ENCODE measurements around the gene STAM.
"Not testable (repeated sequence)": the region's sequence is repeated elsewhere in the genome, so short reads cannot be mapped to it uniquely, and the experiment has no call there.

STAM gene

GRCh38 chr10:17682236-17682946 lies 38.4 kb downstream of the STAM start:
- no peak for DNase-seq

- no peak for DNase-seq
These were observed 39.6 kb downstream of the STAM start for GRCh38 chr10:17683541-17683940.

GRCh38 chr10:17684537-17684936 lies 40.6 kb downstream of the STAM start:
- DNase-seq = no peak

GRCh38 chr10:17685233-17685840 lies 41.4 kb downstream of the STAM start:
- DNase-seq = no peak

GRCh38 chr10:17687117-17687831 lies 43.3 kb downstream of the STAM start:
- DNase-seq = no peak

- no peak for DNase-seq
These were observed 45.2 kb downstream of the STAM start for GRCh38 chr10:17689137-17689536.

GRCh38 chr10:17693009-17693408 lies 49.1 kb downstream of the STAM start:
- no peak for DNase-seq

- DNase-seq = no peak
These were observed 54.7 kb downstream of the STAM start for GRCh38 chr10:17698696-17699095.

GRCh38 chr10:17701301-17701700 lies 57.4 kb downstream of the STAM start:
- DNase-seq = no peak

- DNase-seq = no peak
These were observed 59.8 kb downstream of the STAM start for GRCh38 chr10:17703706-17704105.

GRCh38 chr10:17708821-17709220 lies 64.9 kb downstream of the STAM start:
- no peak for DNase-seq

GRCh38 chr10:17709492-17709891 lies 65.5 kb downstream of the STAM start:
- DNase-seq = no peak

GRCh38 chr10:17710181-17710580 lies 66.2 kb downstream of the STAM start:
- DNase-seq = no peak

- DNase-seq = no peak
These were observed 68.1 kb downstream of the STAM start for GRCh38 chr10:17712053-17712452.

GRCh38 chr10:17712717-17713471 lies 68.9 kb downstream of the STAM start:
- no peak for DNase-seq

GRCh38 chr10:17713758-17714157 lies 69.8 kb downstream of the STAM start:
- no peak for DNase-seq

GRCh38 chr10:17716161-17716560 lies 72.2 kb downstream of the STAM start:
- no peak for DNase-seq

GRCh38 chr10:17722317-17723014 lies 78.5 kb downstream of the STAM start:
- not testable (repeated sequence) for DNase-seq

- no peak for DNase-seq
These were observed 81.8 kb downstream of the STAM start for GRCh38 chr10:17725703-17726102.

- no peak for DNase-seq
These were observed 85.7 kb downstream of the STAM start for GRCh38 chr10:17729630-17730029.

- DNase-seq = no peak
These were observed 86.7 kb downstream of the STAM start for GRCh38 chr10:17730667-17731066.

GRCh38 chr10:17731331-17732020 lies 87.5 kb downstream of the STAM start:
- DNase-seq = no peak
